HCT116 (cell line): ENCODE data around the gene COLEC11. TPM values are rescaled to one million over a fixed set of nuclear protein-coding genes. Genes with fewer than 3 reads are reported as not detected.

ENCODE experiments used
- ATAC-seq: fragments of 200-7000 bp; cut with Tn5 transposase; 2 replicates; pipeline ENCODE4 v1.9.1; 2020; ENCODE audit warnings: mild to moderate bottlenecking, moderate library complexity
- BruUV-seq: library from RNA; stranded (reverse); fragments of 400-500 nt; replicated peaks from 2 replicates; lab custom pipeline; 2021; lab: Mats Ljungman, UMichigan
- CTCF ChIA-PET: fragments of 300-600 bp; sonication (Branson Sonifier 250); formaldehyde crosslinking; loops from one replicate; lab custom pipeline; 2021; ENCODE audit warnings: antibody characterized with exemption; lab: Charles Lee
- POLR2A ChIA-PET: fragments of 300-600, 350-600 bp; sonication (Branson Sonifier 250); formaldehyde crosslinking; loops from one replicate; lab custom pipeline; 2021; ENCODE audit warnings: antibody characterized with exemption; lab: Charles Lee
- RAD21 ChIA-PET, 2 experiments: fragments of 300-600 bp; sonication (Branson Sonifier 250); formaldehyde crosslinking; loops; one replicate each; lab custom pipeline; 2023; ENCODE audit warnings: low total read pairs in 2 of 2; ENCODE audit not compliant: uncharacterized antibody in 2 of 2, unreplicated experiment in 2 of 2, low non-redundant PET in 1 of 2; lab: Charles Lee
- DNase-seq: peaks from one replicate; pipeline ENCODE4 v3.0.0-alpha.2; 2010; ENCODE audit warnings: low read depth, low spot score
- H2AFZ ChIP-seq: fragments of 200-600 bp; shearing (Covaris generic), sonication (generic); 2 replicates; pipeline ENCODE4 v1.6.1; 2017; ENCODE audit warnings: low read depth, mixed run types, mixed read lengths, antibody characterized with exemption, low read length; ENCODE audit not compliant: poor library complexity, severe bottlenecking
- H3K27ac ChIP-seq: 2 replicates; pipeline ENCODE4 v1.5.1; 2012; ENCODE audit warnings: low read depth, low read length
- H3K27me3 ChIP-seq: fragments of 200-600 bp; sonication (generic); 2 replicates; pipeline ENCODE4 v1.6.1; 2016; ENCODE audit warnings: mixed run types, low read length, mixed read lengths; ENCODE audit not compliant: insufficient read depth
- H3K36me3 ChIP-seq, 2 experiments: fragments of 200-500 bp in 1 of 2; fragments of 200-600 bp in 1 of 2; sonication (Bioruptor generic) in 1 of 2; sonication (generic) in 1 of 2; 2 replicates each; pipeline versions ENCODE4 v1.5.1 to v1.6.1; 2014 to 2016; ENCODE audit warnings: low read length in 2 of 2, inconsistent platforms in 1 of 2, mixed read lengths in 1 of 2, mixed run types in 1 of 2; ENCODE audit not compliant: insufficient read depth in 2 of 2, control insufficient read depth in 1 of 2
- H3K4me1 ChIP-seq, 2 experiments: fragments of 200-600 bp in 1 of 2; sonication (generic) in 1 of 2; 2 replicates each; pipeline versions ENCODE4 v1.5.1 to v1.6.1; 2012 to 2017; ENCODE audit warnings: low read length in 2 of 2, inconsistent platforms in 1 of 2, mild to moderate bottlenecking in 1 of 2, mixed read lengths in 1 of 2, mixed run types in 1 of 2, moderate library complexity in 1 of 2; ENCODE audit not compliant: insufficient read depth in 2 of 2, control insufficient read depth in 1 of 2
- H3K4me2 ChIP-seq: fragments of 200-600 bp; sonication (generic); 2 replicates; pipeline ENCODE4 v1.6.1; 2017; ENCODE audit warnings: mixed run types, low read length, mixed read lengths
- H3K4me3 ChIP-seq, 2 experiments: fragments of 200-600 bp in 1 of 2; sonication (generic) in 1 of 2; replicated peaks in 1 of 2; 2 replicates each; pipeline ENCODE4 v1.5.1; 2011 to 2016; ENCODE audit warnings: low read length in 2 of 2, control low read depth in 1 of 2, low read depth in 1 of 2, mild to moderate bottlenecking in 1 of 2, mixed read lengths in 1 of 2, mixed run types in 1 of 2
- H3K79me2 ChIP-seq: fragments of 200-600 bp; sonication (generic); 2 replicates; pipeline ENCODE4 v1.6.1; 2017; ENCODE audit warnings: mild to moderate bottlenecking, mixed run types, low read length, moderate library complexity, mixed read lengths; ENCODE audit not compliant: insufficient read depth
- H3K9ac ChIP-seq: fragments of 200-600 bp; sonication (generic); 2 replicates; pipeline ENCODE4 v1.6.1; 2016; ENCODE audit warnings: low read length, mixed read lengths
- H3K9me2 ChIP-seq: fragments of 200-600 bp; sonication (generic), shearing (Covaris generic); 2 replicates; pipeline ENCODE4 v1.6.1; 2017; ENCODE audit warnings: mixed run types, mild to moderate bottlenecking, moderate library complexity; ENCODE audit not compliant: insufficient read depth
- H3K9me3 ChIP-seq, 2 experiments: fragments of 200-500 bp in 1 of 2; fragments of 200-600 bp in 1 of 2; sonication (Bioruptor generic) in 1 of 2; sonication (generic) in 1 of 2; 2 replicates each; pipeline ENCODE4 v1.6.1; 2014 to 2017; ENCODE audit warnings: low read length in 2 of 2, mixed read lengths in 2 of 2, inconsistent platforms in 1 of 2, low read depth in 1 of 2, mild to moderate bottlenecking in 1 of 2, mixed run types in 1 of 2, moderate library complexity in 1 of 2; ENCODE audit not compliant: control insufficient read depth in 1 of 2, insufficient read depth in 1 of 2
- H4K20me1 ChIP-seq: fragments of 200-600 bp; sonication (generic), shearing (Covaris generic); 2 replicates; pipeline ENCODE4 v1.6.1; 2017; ENCODE audit warnings: mixed run types, mild to moderate bottlenecking, moderate library complexity; ENCODE audit not compliant: insufficient read depth
- CTCF ChIP-seq, 3 experiments: fragments of 200-600 bp in 1 of 3; sonication (generic) in 1 of 3; IDR thresholded peaks in 2 of 3; conservative IDR thresholded peaks in 1 of 3; 2 replicates each; pipeline ENCODE4 v1.5.1; 2012 to 2017; ENCODE audit warnings: low read depth in 2 of 3, low read length in 2 of 3, antibody characterized with exemption in 1 of 3, borderline replicate concordance in 1 of 3, control low read depth in 1 of 3, mild to moderate bottlenecking in 1 of 3, mixed read lengths in 1 of 3, mixed run types in 1 of 3, moderate library complexity in 1 of 3; ENCODE audit not compliant: insufficient read depth in 1 of 3
- EGR1 ChIP-seq: IDR thresholded peaks from 2 replicates; pipeline ENCODE4 v1.6.1; 2012; ENCODE audit warnings: low read depth
- ELF1 ChIP-seq: IDR thresholded peaks from 2 replicates; pipeline ENCODE4 v1.6.1; 2012; ENCODE audit warnings: low read depth, borderline replicate concordance
- EZH2 ChIP-seq: fragments of 200-600 bp; sonication (generic); IDR thresholded peaks from 2 replicates; pipeline ENCODE4 v1.6.1; 2017; ENCODE audit warnings: antibody characterized with exemption, mixed run types
- EZH2phosphoT487 ChIP-seq: fragments of 200-600 bp; IDR thresholded peaks from 2 replicates; pipeline ENCODE4 v1.6.1; 2018; ENCODE audit warnings: antibody characterized with exemption, borderline replicate concordance
- FOSL1 ChIP-seq: IDR thresholded peaks from 2 replicates; pipeline ENCODE4 v1.6.1; 2012; ENCODE audit warnings: low read depth
- JUND ChIP-seq: IDR thresholded peaks from 2 replicates; pipeline ENCODE4 v1.6.1; 2012
- POLR2A ChIP-seq: IDR thresholded peaks from 2 replicates; pipeline ENCODE4 v1.7.0; 2011; ENCODE audit warnings: borderline replicate concordance; ENCODE audit not compliant: insufficient read depth, insufficient read length; ENCODE audit errors: extremely low read depth
- POLR2AphosphoS5 ChIP-seq: IDR thresholded peaks from 2 replicates; pipeline ENCODE4 v1.6.1; 2011; ENCODE audit warnings: mild to moderate bottlenecking, low read depth, low read length, moderate library complexity
- REST ChIP-seq: IDR thresholded peaks from 2 replicates; pipeline ENCODE4 v1.6.1; 2012; ENCODE audit warnings: low read depth
- SIN3A ChIP-seq: IDR thresholded peaks from 2 replicates; pipeline ENCODE4 v1.6.1; 2012; ENCODE audit warnings: low read depth
- SP1 ChIP-seq: IDR thresholded peaks from 2 replicates; pipeline ENCODE4 v1.6.1; 2012; ENCODE audit warnings: low read depth
- SRF ChIP-seq: IDR thresholded peaks from 2 replicates; pipeline ENCODE4 v1.6.1; 2012; ENCODE audit warnings: low read depth
- YY1 ChIP-seq: IDR thresholded peaks from 2 replicates; pipeline ENCODE4 v1.6.1; 2011; ENCODE audit warnings: low read length, low read depth, moderate library complexity, mild to moderate bottlenecking; ENCODE audit not compliant: insufficient replicate concordance; ENCODE audit errors: extremely low read depth
- ZNF274 ChIP-seq: fragments of 200-500 bp; sonication (Bioruptor generic); IDR thresholded peaks from 2 replicates; pipeline ENCODE4 v1.6.1; 2014; ENCODE audit warnings: mild to moderate bottlenecking, low read depth, low read length, inconsistent platforms
- intact Hi-C: fragments of 100-400 bp; cut with micrococcal nuclease; formaldehyde crosslinking; loops from 2 replicates; pipeline ENCODE4 v1.10.0; 2022
- total RNA-seq: library from RNA; stranded (reverse); gene quantifications from one replicate; pipeline ENCODE4 v1.2.1, GENCODE V29; 2021; ENCODE audit not compliant: unreplicated experiment
- TF ChIP-seq, protein P1 (sequence below): IDR thresholded peaks from 2 replicates; pipeline ENCODE4 v1.6.1; 2011; ENCODE audit warnings: mild to moderate bottlenecking, low read length, moderate library complexity; ENCODE audit not compliant: insufficient replicate concordance; ENCODE audit errors: extremely low read depth
- TF ChIP-seq, protein P2 (sequence below): IDR thresholded peaks from 2 replicates; pipeline ENCODE4 v1.6.1; 2012

Gene COLEC11
- total RNA-seq, 1 experiment from 2014 or later: 0.15 TPM

DNA sequence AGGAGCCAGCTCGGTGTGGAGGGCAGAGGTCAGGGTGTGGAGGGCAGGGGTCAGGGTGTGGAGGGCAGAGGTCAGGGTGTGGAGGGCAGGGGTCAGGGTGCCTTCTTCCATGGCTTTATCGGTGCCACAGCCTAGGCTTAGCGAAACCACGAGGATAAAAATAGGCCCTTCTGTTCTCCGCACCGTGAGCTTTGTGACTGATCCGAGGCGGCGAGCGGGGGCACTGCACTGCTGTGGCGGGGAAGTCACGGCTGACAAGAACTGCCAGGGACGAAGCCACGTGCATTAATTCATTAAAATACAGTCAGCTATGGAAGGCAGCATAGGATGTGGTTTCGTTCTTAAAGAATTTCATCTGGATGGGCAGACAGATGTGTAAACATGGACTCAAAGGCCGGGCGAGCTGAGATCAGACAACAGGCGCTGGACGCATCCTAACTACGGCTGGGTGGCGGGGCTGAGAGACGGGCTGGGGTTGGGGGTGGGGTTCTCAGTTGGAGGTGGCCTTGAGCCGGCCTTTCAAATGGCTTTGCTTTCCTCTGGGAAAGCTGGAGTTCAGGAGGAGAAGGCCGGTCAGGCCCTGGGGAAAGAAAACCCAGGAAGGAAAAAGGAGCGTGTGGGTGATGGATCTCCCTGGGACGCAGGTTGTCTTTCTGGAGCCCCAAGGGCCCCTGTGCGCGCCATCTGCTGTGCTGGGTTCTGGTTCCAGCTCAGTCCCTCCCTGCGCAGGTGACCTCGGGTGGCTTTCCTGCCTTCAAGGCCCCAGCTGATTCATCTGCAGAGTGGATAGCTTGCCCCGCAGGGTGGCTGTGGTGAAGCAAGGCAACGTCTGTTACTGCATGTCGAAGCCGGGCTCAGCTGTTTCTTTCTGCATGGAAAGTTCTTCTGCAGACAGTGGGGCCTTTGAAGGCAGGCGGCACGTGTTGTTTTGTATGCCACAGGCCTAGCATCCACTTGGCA, 62.1 kb downstream of the COLEC11 start:
- Histone ChIP-seq H3K9me2 (no peaks in the 10 kb centered on the region), H3K9ac (no peak overlapping the region), H3K4me3 (no peak overlapping the region), H3K27me3 (no peaks in the 10 kb centered on the region), H3K9me3 (no peaks in the 10 kb centered on the region), H3K79me2 (no peaks in the 10 kb centered on the region), H3K4me2 (no peak overlapping the region), H2AFZ (no peak overlapping the region), H3K36me3 (no peaks in the 10 kb centered on the region), H3K27ac (no peak overlapping the region), H3K4me1 (peaks cover 12 to 29% of the 10 kb centered on the region in 2 experiments), H4K20me1 (no peaks in the 10 kb centered on the region)
- no peak for ATAC-seq
- RAD21 ChIA-PET: no interaction called here
- POLR2A ChIA-PET: no interaction called here
- CTCF ChIA-PET: no interaction called here
- TF ChIP-seq EZH2: no peak
- TF ChIP-seq EZH2phosphoT487: no peak
- TF ChIP-seq FOSL1: no peak
- TF ChIP-seq JUND: no peak
- no peak for TF ChIP-seq SIN3A
- no peak for TF ChIP-seq CTCF (IDR thresholded peaks at IDR 0.05 in 2 of 3, conservative IDR thresholded peaks at IDR 0.05 in 1 of 3; ENCODE audit: borderline replicate concordance in 1 of 3, insufficient read depth in 1 of 3, low read depth in 2 of 3, low read length in 2 of 3)
- no peak for TF ChIP-seq SP1
- TF ChIP-seq REST: no peak
- no peak for TF ChIP-seq POLR2AphosphoS5
- no peak for TF ChIP-seq POLR2A
- TF ChIP-seq ZNF274: no peak
- TF ChIP-seq EGR1: no peak
- no peak for TF ChIP-seq SRF
- TF ChIP-seq, protein P1, sequence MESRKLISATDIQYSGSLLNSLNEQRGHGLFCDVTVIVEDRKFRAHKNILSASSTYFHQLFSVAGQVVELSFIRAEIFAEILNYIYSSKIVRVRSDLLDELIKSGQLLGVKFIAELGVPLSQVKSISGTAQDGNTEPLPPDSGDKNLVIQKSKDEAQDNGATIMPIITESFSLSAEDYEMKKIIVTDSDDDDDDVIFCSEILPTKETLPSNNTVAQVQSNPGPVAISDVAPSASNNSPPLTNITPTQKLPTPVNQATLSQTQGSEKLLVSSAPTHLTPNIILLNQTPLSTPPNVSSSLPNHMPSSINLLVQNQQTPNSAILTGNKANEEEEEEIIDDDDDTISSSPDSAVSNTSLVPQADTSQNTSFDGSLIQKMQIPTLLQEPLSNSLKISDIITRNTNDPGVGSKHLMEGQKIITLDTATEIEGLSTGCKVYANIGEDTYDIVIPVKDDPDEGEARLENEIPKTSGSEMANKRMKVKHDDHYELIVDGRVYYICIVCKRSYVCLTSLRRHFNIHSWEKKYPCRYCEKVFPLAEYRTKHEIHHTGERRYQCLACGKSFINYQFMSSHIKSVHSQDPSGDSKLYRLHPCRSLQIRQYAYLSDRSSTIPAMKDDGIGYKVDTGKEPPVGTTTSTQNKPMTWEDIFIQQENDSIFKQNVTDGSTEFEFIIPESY: no peak
- TF ChIP-seq ELF1: no peak
- TF ChIP-seq YY1: no peak
- TF ChIP-seq, protein P2, sequence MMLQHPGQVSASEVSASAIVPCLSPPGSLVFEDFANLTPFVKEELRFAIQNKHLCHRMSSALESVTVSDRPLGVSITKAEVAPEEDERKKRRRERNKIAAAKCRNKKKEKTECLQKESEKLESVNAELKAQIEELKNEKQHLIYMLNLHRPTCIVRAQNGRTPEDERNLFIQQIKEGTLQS: no peak
- no TSS peak for BruUV-seq
- no peak for DNase-seq
- intact Hi-C loops: loop anchor here (10.0 kb wide), 1 partner anchor 122 kb away; no protein-coding TSS in a partner anchor
